Subcutaneous abdominal adipose tissue (tissue), 5 donors: ENCODE data around the gene POU6F2.

Experiments
- H3K27ac ChIP-seq: one replicate; pipeline ENCODE4 v1.7.0; 2013; ENCODE audit warnings: low read depth, mild to moderate bottlenecking, inconsistent platforms, low read length, moderate library complexity
- H3K27me3 ChIP-seq, 5 donors: one replicate each; pipeline ENCODE4 v1.7.0; 2013; ENCODE audit warnings: low read length in 5 of 5, inconsistent platforms in 1 of 5; ENCODE audit not compliant: control insufficient read depth in 5 of 5, insufficient read depth in 4 of 5
- H3K36me3 ChIP-seq, 5 donors: one replicate each; pipeline ENCODE4 v1.7.0; 2013; ENCODE audit warnings: low read length in 5 of 5; ENCODE audit not compliant: control insufficient read depth in 5 of 5, insufficient read depth in 5 of 5
- H3K4me1 ChIP-seq, 5 donors: one replicate each; pipeline ENCODE4 v1.7.0; 2013; ENCODE audit warnings: low read length in 5 of 5, mild to moderate bottlenecking in 3 of 5, moderate library complexity in 1 of 5; ENCODE audit not compliant: control insufficient read depth in 5 of 5, insufficient read depth in 5 of 5
- H3K4me3 ChIP-seq, 5 donors: one replicate each; pipeline ENCODE4 v1.7.0; 2013; ENCODE audit warnings: low read length in 5 of 5, low read depth in 1 of 5
- H3K9ac ChIP-seq, 5 donors: one replicate each; pipeline ENCODE4 v1.7.0; 2013; ENCODE audit warnings: low read length in 5 of 5, mild to moderate bottlenecking in 4 of 5, moderate library complexity in 3 of 5
- H3K9me3 ChIP-seq, 5 donors: one replicate each; pipeline ENCODE4 v1.7.0; 2013; ENCODE audit warnings: low read length in 5 of 5; ENCODE audit not compliant: control insufficient read depth in 5 of 5
- donor health status: healthy.
- donor health status: healthy.
- donor health status: healthy.
- donor health status: healthy.
- donor health status: healthy.

The POU6F2 gene

DNA sequence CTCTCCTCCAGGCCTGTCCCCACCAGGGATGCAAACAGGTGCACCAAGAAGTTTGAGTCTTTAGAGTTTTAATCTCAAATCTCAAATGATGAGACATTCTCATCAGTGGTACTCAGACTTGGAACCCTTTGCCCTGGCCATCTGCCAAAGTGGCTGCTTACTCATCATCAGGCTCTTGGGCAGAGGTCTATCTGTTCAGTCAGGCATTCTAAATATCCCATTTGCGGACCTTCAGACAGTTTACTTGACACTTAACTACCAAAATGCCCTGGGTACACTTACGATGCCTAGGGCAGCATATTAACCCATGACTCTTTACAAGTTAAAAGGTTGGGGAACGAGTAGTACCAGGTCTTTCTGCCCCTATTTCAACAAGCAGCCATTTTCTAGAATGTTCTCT is 527.3 kb downstream of the POU6F2 start:
- H3K27me3 ChIP-seq = no peaks in the 10 kb centered on the region
- no peaks in the 10 kb centered on the region for H3K9me3 ChIP-seq
- no peak overlapping the region for H3K4me3 ChIP-seq
- no peaks in the 10 kb centered on the region for H3K4me1 ChIP-seq
- no peak overlapping the region for H3K27ac ChIP-seq
- H3K9ac ChIP-seq = no peak overlapping the region
- no peaks in the 10 kb centered on the region for H3K36me3 ChIP-seq

DNA sequence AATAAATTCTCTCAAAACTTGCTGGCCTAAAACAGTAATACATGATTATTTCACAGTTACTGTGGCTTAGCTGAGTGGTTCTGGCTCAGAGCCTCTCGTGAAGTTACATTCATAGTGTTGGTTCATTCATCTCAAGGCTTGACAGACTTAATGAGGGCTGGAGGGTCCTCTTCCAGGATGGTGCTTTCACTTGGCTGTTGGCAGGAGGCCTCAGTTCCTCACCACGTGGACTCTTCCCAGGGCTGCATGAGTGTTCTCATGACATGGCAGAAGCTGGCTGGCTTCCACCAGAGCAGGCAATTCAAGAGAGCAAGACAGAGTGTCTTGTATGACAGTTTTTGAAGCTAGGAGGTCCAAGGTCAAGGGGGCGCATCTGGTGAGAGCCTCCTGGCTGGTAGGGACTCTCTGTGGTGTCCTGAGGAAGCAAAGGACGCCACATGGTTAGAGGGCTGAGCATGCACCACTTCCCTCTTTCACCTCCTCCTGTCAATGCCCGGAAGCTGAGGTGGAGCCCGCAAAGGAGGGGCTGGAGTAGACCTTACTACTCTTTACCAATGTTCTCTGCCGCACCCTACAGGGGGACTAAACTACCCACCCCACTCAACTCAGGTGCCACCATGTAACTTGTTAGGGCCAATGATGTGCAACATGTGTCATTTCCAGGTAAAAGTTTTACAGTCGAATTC is 530.3 kb downstream of the POU6F2 start:
- Histone ChIP-seq H3K27ac (no peak overlapping the region), H3K9me3 (no peaks in the 10 kb centered on the region), H3K4me1 (no peaks in the 10 kb centered on the region), H3K9ac (no peak overlapping the region), H3K36me3 (no peaks in the 10 kb centered on the region), H3K4me3 (no peak overlapping the region), H3K27me3 (no peaks in the 10 kb centered on the region)

DNA sequence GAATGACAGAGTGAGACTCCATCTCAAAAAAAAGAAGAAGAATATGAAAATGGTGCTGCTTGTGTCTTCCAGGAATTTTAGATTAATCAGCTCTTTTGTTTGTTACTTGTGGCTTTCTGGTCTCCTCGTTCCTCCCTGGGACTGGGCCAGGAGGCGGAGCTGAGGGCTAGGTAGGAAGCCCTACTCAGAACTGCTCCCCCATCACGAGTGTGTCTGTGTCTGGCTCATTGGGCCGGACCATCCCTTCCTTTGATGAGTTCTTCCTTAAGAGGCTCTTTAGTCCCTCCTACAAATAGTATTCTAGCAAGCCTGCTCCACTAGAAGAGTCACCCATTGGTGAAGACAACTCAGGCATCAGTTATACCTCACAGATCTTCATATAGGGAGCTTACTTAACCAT is 531.7 kb downstream of the POU6F2 start:
- no peaks in the 10 kb centered on the region for H3K4me1 ChIP-seq
- no peak overlapping the region for H3K27ac ChIP-seq
- no peak overlapping the region for H3K9ac ChIP-seq
- H3K4me3 ChIP-seq = no peak overlapping the region
- H3K36me3 ChIP-seq = no peaks in the 10 kb centered on the region
- no peaks in the 10 kb centered on the region for H3K27me3 ChIP-seq
- H3K9me3 ChIP-seq = no peaks in the 10 kb centered on the region

DNA sequence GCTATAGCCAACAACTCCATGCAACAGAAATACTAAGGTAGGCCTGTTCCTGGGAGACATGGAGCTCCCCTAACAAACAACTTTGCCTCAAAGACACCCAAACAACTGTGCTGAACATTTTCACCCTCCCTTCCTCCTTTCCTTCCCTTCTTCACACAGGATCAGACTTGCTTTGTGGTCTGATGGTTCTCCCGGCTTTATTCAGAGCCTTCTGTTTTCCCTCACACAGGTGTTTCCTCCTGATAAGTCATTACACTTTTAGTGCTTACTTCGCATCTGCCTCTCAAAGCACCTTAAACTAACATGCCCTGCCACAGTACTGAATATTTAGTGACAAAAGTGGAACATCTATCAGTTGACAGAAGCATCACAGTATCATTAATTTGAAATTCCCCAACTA is 532.2 kb downstream of the POU6F2 start:
- H3K27ac ChIP-seq = no peak overlapping the region
- H3K4me3 ChIP-seq = no peak overlapping the region
- H3K9me3 ChIP-seq = no peaks in the 10 kb centered on the region
- H3K36me3 ChIP-seq = no peaks in the 10 kb centered on the region
- H3K27me3 ChIP-seq = no peaks in the 10 kb centered on the region
- no peak overlapping the region for H3K9ac ChIP-seq
- no peaks in the 10 kb centered on the region for H3K4me1 ChIP-seq

- peaks cover 0 to 2% (median 0%) of the 10 kb centered on the region in 5 donors for H3K27me3 ChIP-seq
- H3K9me3 ChIP-seq = no peaks in the 10 kb centered on the region
- no peak overlapping the region for H3K27ac ChIP-seq
- H3K36me3 ChIP-seq = no peaks in the 10 kb centered on the region
- H3K9ac ChIP-seq = no peak overlapping the region
- no peaks in the 10 kb centered on the region for H3K4me1 ChIP-seq
- H3K4me3 ChIP-seq = no peak overlapping the region
These were observed 533.2 kb downstream of the POU6F2 start for GRCh38 chr7:39510864-39511354.

DNA sequence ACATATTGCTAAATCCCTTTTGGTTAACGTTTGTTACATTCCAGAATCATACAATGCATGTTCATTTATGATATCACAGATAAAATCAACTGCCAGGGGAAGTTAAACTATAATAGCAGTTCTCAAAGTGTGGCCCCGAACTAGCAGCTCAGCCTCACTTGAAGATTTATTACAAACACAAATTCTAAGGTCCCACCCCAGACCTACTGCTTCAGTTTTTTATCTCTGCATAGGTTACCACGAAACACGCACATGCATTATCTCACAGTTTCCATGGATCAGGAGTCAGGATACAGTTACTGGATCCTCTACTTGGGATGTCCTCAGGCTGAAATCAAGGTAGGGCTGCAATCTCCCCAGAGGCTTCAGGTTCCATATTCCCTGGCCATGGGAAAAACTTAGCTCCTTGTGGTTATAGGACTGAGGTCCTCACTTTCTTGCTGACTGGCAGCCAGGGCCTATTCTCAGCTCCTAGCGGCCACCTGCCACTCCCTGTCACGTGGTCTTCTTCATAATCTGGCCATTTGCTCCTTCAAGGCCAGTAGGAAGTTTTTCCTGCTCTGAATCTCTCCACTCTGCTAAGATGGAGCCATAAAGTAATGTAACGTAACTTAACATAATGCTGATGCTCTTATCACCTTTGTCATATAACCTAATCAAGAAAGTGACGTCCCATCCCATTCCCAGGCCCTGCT is 538.0 kb downstream of the POU6F2 start:
- H3K9ac ChIP-seq = no peak overlapping the region

DNA sequence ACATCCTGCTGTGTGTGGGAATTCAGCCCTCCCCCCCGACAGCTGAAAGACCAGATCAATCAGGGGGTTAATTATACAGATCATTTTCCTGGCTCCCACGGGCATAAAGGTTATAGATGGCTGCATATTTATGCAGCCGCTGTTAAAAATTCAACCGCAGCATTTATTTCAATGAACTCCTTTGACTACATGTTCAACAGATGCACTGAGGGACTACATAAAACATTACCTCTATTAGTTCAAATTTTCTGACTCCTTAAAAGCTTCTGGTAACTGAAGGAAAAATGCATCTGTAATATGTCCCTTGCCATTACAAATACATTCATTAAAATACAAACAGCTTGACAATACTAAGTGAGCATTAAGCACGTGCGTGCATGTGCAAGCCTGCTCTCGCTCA is 538.8 kb downstream of the POU6F2 start:
- Histone ChIP-seq H3K36me3 (no peaks in the 10 kb centered on the region), H3K9me3 (no peaks in the 10 kb centered on the region), H3K27me3 (peaks cover 0 to 2% (median 0%) of the 10 kb centered on the region in 5 donors), H3K27ac (no peak overlapping the region), H3K4me1 (peaks cover 0 to 3% (median 0%) of the 10 kb centered on the region in 5 donors), H3K4me3 (no peak overlapping the region), H3K9ac (no peak overlapping the region)

More for the DNA sequence above, 538.0 kb downstream of the POU6F2 start:
- Histone ChIP-seq H3K27ac (no peak overlapping the region), H3K9me3 (no peaks in the 10 kb centered on the region), H3K36me3 (no peaks in the 10 kb centered on the region), H3K27me3 (peaks cover 0 to 2% (median 0%) of the 10 kb centered on the region in 5 donors), H3K4me1 (peaks cover 0 to 3% (median 0%) of the 10 kb centered on the region in 5 donors), H3K4me3 (no peak overlapping the region)

- no peak overlapping the region for H3K4me3 ChIP-seq
- no peaks in the 10 kb centered on the region for H3K9me3 ChIP-seq
- H3K36me3 ChIP-seq = no peaks in the 10 kb centered on the region
- peaks cover 0 to 3% (median 0%) of the 10 kb centered on the region in 5 donors for H3K4me1 ChIP-seq
- H3K9ac ChIP-seq = no peak overlapping the region
- H3K27ac ChIP-seq = no peak overlapping the region
- peaks cover 0 to 2% (median 0%) of the 10 kb centered on the region in 5 donors for H3K27me3 ChIP-seq
These were observed 539.5 kb downstream of the POU6F2 start for GRCh38 chr7:39517240-39517639.
